ENCODE measurements around the gene SLC34A3. TPM values are rescaled to one million over a fixed set of nuclear protein-coding genes. Genes with fewer than 3 reads are reported as not detected.

SLC34A3 gene
- total and polyA plus RNA-seq, 2 experiments from 2014 or later, result not detected

DNA sequence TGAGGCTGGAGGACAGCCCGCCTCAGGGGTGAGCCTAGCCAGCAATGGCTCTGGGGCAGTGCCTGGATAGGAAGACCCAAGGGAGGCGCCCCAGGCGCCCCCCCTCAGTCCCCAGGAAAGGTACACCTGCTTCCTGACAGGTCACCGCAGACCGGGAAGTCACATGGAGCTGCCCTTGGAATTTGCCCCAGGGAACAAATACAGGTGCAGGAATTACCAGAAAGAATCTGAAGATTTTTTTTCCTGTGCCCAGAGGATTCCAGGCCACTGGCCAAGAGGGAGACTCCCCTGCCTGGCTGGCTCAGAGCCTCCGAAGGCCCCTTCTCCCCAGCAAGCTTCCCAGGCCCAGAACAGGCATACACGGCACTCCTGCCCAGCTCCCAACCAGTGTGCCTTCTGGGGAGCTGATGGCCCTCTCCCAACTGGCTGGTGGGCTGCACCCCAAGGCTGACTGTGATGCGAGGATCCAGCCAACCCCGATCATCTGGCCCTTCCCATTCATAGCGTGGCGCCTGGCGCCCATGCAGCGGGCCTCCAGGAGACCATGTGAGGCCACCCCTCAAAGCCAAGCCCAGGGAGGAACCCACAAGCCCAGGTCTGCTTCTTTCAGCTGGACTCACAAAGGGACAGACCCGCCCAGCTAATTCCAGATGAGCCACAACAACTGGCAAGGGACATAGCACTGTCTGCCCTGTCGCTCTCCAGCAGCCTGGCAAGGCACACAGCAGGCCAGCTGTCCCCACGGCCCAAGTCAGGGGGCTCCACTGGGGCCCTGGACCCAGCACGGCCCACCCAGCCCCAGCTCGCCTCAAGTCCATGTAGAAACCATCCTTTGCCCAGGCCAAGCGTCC lies 32.4 kb upstream of the SLC34A3 start:
- peaks cover 38% of the 10 kb centered on the region for H3K4me1 ChIP-seq (ENCODE audit: low read depth)
- no peak overlapping the region for H3K27ac ChIP-seq
- TF ChIP-seq, protein P1, sequence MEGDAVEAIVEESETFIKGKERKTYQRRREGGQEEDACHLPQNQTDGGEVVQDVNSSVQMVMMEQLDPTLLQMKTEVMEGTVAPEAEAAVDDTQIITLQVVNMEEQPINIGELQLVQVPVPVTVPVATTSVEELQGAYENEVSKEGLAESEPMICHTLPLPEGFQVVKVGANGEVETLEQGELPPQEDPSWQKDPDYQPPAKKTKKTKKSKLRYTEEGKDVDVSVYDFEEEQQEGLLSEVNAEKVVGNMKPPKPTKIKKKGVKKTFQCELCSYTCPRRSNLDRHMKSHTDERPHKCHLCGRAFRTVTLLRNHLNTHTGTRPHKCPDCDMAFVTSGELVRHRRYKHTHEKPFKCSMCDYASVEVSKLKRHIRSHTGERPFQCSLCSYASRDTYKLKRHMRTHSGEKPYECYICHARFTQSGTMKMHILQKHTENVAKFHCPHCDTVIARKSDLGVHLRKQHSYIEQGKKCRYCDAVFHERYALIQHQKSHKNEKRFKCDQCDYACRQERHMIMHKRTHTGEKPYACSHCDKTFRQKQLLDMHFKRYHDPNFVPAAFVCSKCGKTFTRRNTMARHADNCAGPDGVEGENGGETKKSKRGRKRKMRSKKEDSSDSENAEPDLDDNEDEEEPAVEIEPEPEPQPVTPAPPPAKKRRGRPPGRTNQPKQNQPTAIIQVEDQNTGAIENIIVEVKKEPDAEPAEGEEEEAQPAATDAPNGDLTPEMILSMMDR (IDR thresholded peaks at IDR 0.05; ENCODE audit: low read depth, low read length), result no peak
- DNase-seq (ENCODE audit: low read depth in 1 of 2, low spot score in 1 of 2), result no peak
- H3K4me3 ChIP-seq, result no peak overlapping the region
- no peaks in the 10 kb centered on the region for H3K27me3 ChIP-seq
- no peaks in the 10 kb centered on the region for H3K36me3 ChIP-seq
- H3K9me3 ChIP-seq (ENCODE audit: low read depth), result no peaks in the 10 kb centered on the region

DNA sequence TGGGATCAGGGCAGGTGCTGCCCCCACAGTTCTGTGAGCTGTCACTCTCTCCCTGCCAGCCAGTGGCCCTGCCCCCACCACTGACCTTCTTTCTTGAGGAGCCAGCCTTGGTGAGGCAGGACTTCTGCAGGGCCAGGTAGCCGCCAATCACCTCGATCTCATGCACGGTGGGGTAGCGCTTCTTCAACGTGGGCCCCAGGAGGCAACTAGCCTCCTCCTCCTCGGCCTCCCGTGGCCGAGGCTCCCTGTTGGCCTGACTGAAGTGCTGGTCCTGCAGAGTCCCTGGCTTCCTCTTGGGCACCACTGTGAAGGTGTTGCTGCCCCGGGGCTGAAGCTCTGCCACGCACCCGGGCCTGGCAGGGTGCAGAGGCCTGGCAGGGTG lies 31.8 kb upstream of the SLC34A3 start:
- Histone ChIP-seq H3K4me3 (no peak overlapping the region), H3K9me3 (ENCODE audit: low read depth) (no peaks in the 10 kb centered on the region), H3K27me3 (no peaks in the 10 kb centered on the region), H3K4me1 (ENCODE audit: low read depth) (peaks cover 44% of the 10 kb centered on the region), H3K27ac (no peak overlapping the region), H3K36me3 (no peaks in the 10 kb centered on the region)
- no peak for DNase-seq (ENCODE audit: low read depth in 1 of 2, low spot score in 1 of 2)
- TF ChIP-seq, protein P1 (IDR thresholded peaks at IDR 0.05; ENCODE audit: low read depth, low read length), result no peak

DNA sequence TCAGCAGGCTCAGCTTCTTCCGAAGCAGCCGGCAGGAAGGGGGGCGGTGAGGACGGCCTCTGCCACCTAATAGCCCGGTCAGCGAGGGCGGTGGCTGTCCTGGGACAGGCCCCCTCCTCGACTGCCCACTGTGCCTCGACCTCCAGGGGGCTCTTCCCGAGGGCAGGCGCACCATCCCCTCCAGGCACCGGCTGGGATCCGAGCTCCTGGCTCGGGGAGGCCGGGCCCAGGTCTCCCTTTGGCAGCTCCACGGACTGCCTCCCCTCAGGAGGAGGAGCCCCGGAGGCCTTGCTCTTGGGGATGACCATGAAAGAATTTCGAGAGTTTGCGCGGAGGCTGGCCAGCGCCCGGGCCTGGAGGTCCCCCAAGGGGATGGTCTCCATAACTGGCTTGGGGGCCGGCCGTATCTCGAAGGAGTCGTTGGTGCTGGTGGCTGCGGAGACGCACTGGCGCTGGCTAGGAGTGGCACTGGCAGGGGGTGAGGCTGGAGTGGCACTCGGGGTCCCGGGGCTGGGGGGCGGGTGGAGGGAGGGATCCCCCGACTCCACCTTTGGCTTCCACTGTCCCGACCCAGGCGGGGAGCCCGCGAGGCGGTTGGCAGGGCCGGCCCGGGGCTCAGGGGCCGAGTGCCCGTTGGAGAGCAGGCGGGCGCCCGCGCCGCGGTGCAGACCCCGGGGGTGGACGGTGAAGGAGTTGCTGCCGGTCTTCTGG lies 31.1 kb upstream of the SLC34A3 start:
- Histone ChIP-seq H3K4me1 (ENCODE audit: low read depth) (peaks cover 49% of the 10 kb centered on the region), H3K4me3 (peak overlapping the region; percentile 58), H3K27me3 (no peaks in the 10 kb centered on the region), H3K36me3 (no peaks in the 10 kb centered on the region), H3K9me3 (ENCODE audit: low read depth) (no peaks in the 10 kb centered on the region), H3K27ac (no peak overlapping the region)
- peak in 1 of 2 donors; percentile 47 for DNase-seq (ENCODE audit: low read depth in 1 of 2, low spot score in 1 of 2)
- TF ChIP-seq, protein P1 (IDR thresholded peaks at IDR 0.05; ENCODE audit: low read depth, low read length), result no peak

DNA sequence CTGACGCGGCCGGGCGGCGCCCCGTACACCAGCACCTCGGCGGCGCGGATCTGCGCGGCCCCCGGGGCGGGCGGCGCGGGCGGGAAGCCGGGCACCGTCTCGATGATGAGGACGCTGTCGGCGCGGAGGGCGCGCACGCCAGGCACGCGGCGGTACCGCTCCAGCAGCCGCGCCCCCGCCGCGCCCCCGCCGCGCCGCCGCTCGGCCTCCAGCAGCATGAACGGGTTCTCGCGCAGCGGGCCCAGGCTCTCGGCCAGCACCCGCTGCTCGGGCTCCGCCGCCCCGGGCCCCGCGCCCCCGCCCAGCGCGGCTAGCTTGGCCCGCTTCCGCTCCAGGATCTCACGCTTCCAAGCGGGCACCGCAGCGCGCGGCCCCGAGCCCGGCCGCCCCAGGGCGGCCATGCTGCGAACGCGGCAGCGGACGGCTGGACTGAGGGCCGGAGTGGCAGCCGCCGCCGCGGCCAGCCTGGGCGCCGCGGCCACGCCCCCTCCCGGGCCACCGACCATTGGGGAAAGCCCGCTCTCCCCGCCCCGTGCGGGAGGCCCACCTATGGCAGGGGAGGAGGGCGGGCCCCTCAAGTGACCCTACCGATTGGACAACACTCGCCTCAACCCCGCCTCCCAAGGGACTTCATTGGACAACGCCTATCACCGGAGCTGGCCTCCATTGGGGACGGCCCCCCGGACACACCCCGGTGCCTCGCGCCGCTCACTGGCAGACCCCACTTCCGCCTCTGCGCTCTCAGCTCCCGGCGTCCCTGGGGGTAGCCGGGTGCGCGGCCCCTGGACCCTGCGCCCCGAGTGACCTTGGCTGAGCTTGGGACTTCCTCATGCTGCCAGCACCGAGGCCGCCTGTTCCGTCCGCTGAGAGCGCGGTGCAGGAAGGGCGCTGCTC lies 30.1 kb upstream of the SLC34A3 start, which contains the start of gene TPRN:
TPRN (minus strand) TSS at position 431 of the 894 bp plus-strand sequence; CDS start at position 401, 30 bp downstream.
- H3K27ac ChIP-seq, result peak within 1 kb of the TSS; percentile 93

More for the DNA sequence above, 30.1 kb upstream of the SLC34A3 start, which contains the start of gene TPRN:
- peak; percentile 99 to 100 for DNase-seq (ENCODE audit: low read depth in 1 of 2, low spot score in 1 of 2)
- Histone ChIP-seq H3K4me3 (peak within 1 kb of the TSS; percentile 61), H3K4me1 (ENCODE audit: low read depth) (peaks cover 50% of the 10 kb centered on the region), H3K36me3 (no peaks in the 10 kb centered on the region), H3K9me3 (ENCODE audit: low read depth) (no peaks in the 10 kb centered on the region), H3K27me3 (no peaks in the 10 kb centered on the region)
- TF ChIP-seq, protein P1 (IDR thresholded peaks at IDR 0.05; ENCODE audit: low read depth, low read length), result no peak

Data from cardiac muscle cell (in vitro differentiated cells and primary cell).